H1 (cell line): ENCODE data around the gene MARCHF2. TPM values are rescaled to one million over a fixed set of nuclear protein-coding genes. Genes with fewer than 3 reads are reported as not detected.
A peak's percentile ranks its signal among the peaks of the same experiment; 100 is the strongest.

ENCODE experiments used
- CTCF ChIA-PET: fragments of 300-600 bp; sonication (Branson Sonifier 250); formaldehyde crosslinking; loops from one replicate; lab custom pipeline; 2021; ENCODE audit not compliant: partially characterized antibody; lab: Charles Lee
- POLR2A ChIA-PET: fragments of 300-600 bp; sonication (Branson Sonifier 250); formaldehyde crosslinking; loops from one replicate; lab custom pipeline; 2021; ENCODE audit warnings: inconsistent platforms; ENCODE audit not compliant: partially characterized antibody; lab: Charles Lee
- DNase-seq, 2 experiments: peaks; one replicate each; pipeline versions ENCODE4 v3.0.0 to v3.0.0-alpha.2; 2010 to 2022; ENCODE audit warnings: low spot score in 2 of 2, low read depth in 1 of 2, mixed read lengths in 1 of 2
- FAIRE-seq: peaks from 2 replicates; lab custom pipeline; 2011; peaks lifted over from hg19 to GRCh38; lab: Jason Lieb, UNC
- H2AFZ ChIP-seq: 2 replicates; pipeline ENCODE4 v1.8.1; 2012; ENCODE audit warnings: low read length, inconsistent platforms
- H2AK5ac ChIP-seq: 2 replicates; pipeline ENCODE4 v1.6.1; 2013; ENCODE audit warnings: low read depth, low read length
- H2BK120ac ChIP-seq: replicated peaks from 2 replicates; pipeline ENCODE3; 2013; ENCODE audit warnings: low read depth, low read length, inconsistent platforms
- H2BK12ac ChIP-seq: 2 replicates; pipeline ENCODE4 v1.6.1; 2013; ENCODE audit warnings: low read depth, low read length
- H2BK15ac ChIP-seq: 2 replicates; pipeline ENCODE4 v1.6.1; 2013; ENCODE audit warnings: low read length
- H2BK20ac ChIP-seq: 2 replicates; pipeline ENCODE4 v1.6.1; 2013; ENCODE audit warnings: low read length
- H2BK5ac ChIP-seq: 2 replicates; pipeline ENCODE4 v1.6.1; 2013; ENCODE audit warnings: low read depth, low read length
- H3K14ac ChIP-seq: 2 replicates; pipeline ENCODE4 v1.6.1; 2013; ENCODE audit warnings: inconsistent platforms; ENCODE audit not compliant: insufficient read length
- H3K18ac ChIP-seq: 2 replicates; pipeline ENCODE4 v1.6.1; 2013; ENCODE audit warnings: low read length; ENCODE audit errors: extremely low read depth
- H3K23ac ChIP-seq: 2 replicates; pipeline ENCODE4 v1.6.1; 2013; ENCODE audit warnings: inconsistent platforms; ENCODE audit not compliant: insufficient read length
- H3K23me2 ChIP-seq: 2 replicates; pipeline ENCODE4 v1.6.1; 2013; ENCODE audit warnings: low read depth, low read length
- H3K27ac ChIP-seq: 2 replicates; pipeline ENCODE4 v1.6.1; 2011; ENCODE audit warnings: low read depth, low read length, inconsistent platforms
- H3K27me3 ChIP-seq, 4 experiments: replicated peaks in 1 of 4; 1 replicate in 1 of 4; 2 replicates in 3 of 4; pipeline versions ENCODE4 v1.6.1 to v1.8.1; 2011 to 2013; ENCODE audit warnings: low read length in 3 of 4, mild to moderate bottlenecking in 3 of 4, inconsistent platforms in 2 of 4, mixed read lengths in 2 of 4, moderate library complexity in 1 of 4; ENCODE audit not compliant: control insufficient read depth in 3 of 4, insufficient read depth in 3 of 4; ENCODE audit errors: extremely low read depth in 1 of 4
- H3K36me3 ChIP-seq, 4 experiments: 2 replicates each; pipeline versions ENCODE4 v1.6.1 to v1.8.1; 2011 to 2013; ENCODE audit warnings: mild to moderate bottlenecking in 4 of 4, low read length in 3 of 4, moderate library complexity in 2 of 4, control low read depth in 1 of 4, inconsistent platforms in 1 of 4; ENCODE audit not compliant: insufficient read depth in 4 of 4, control insufficient read depth in 2 of 4
- H3K4ac ChIP-seq: replicated peaks from 2 replicates; pipeline ENCODE3; 2013; ENCODE audit warnings: low read length, low read depth, mixed read lengths, inconsistent platforms; ENCODE audit not compliant: insufficient read length
- H3K4me1 ChIP-seq, 4 experiments: replicated peaks in 1 of 4; 1 replicate in 1 of 4; 2 replicates in 3 of 4; pipeline versions ENCODE4 v1.6.1 to v1.8.1; 2011 to 2013; ENCODE audit warnings: low read length in 3 of 4, inconsistent platforms in 2 of 4, mixed read lengths in 1 of 4; ENCODE audit not compliant: insufficient read depth in 4 of 4, control insufficient read depth in 3 of 4
- H3K4me2 ChIP-seq, 2 experiments: 2 replicates each; pipeline versions ENCODE4 v1.6.1 to v1.8.1; 2011 to 2013; ENCODE audit warnings: low read depth in 2 of 2, low read length in 2 of 2, control low read depth in 1 of 2, inconsistent platforms in 1 of 2, mild to moderate bottlenecking in 1 of 2; ENCODE audit not compliant: insufficient read depth in 1 of 2
- H3K4me3 ChIP-seq, 4 experiments: fragments of 200-600, 300-600 bp in 1 of 4; sonication (generic), shearing (Covaris generic), sonication (Bioruptor Twin) in 1 of 4; 2 replicates each; pipeline versions ENCODE4 v1.5.1 to v1.8.1; 2011 to 2016; ENCODE audit warnings: low read length in 4 of 4, low read depth in 3 of 4, control low read depth in 2 of 4, inconsistent platforms in 2 of 4, mild to moderate bottlenecking in 2 of 4, mixed read lengths in 1 of 4, moderate library complexity in 1 of 4; ENCODE audit not compliant: insufficient read depth in 2 of 4; ENCODE audit errors: extremely low read depth in 1 of 4
- H3K56ac ChIP-seq: replicated peaks from 2 replicates; pipeline ENCODE3; 2013; ENCODE audit warnings: low read depth, mild to moderate bottlenecking, mixed read lengths, low read length, inconsistent platforms; ENCODE audit not compliant: insufficient read length
- H3K79me1 ChIP-seq: 2 replicates; pipeline ENCODE4 v1.6.1; 2013; ENCODE audit warnings: low read depth, low read length, control low read depth
- H3K79me2 ChIP-seq, 2 experiments: 2 replicates each; pipeline versions ENCODE4 v1.6.1 to v1.8.1; 2012 to 2013; ENCODE audit warnings: low read length in 2 of 2, mild to moderate bottlenecking in 2 of 2, inconsistent platforms in 1 of 2; ENCODE audit not compliant: insufficient read depth in 2 of 2, control insufficient read depth in 1 of 2
- H3K9ac ChIP-seq, 4 experiments: replicated peaks in 1 of 4; 1 replicate in 1 of 4; 2 replicates in 3 of 4; pipeline versions ENCODE4 v1.6.1 to v1.8.1; 2011 to 2013; ENCODE audit warnings: low read depth in 3 of 4, low read length in 3 of 4, control low read depth in 2 of 4, mild to moderate bottlenecking in 2 of 4, moderate library complexity in 2 of 4, inconsistent platforms in 1 of 4; ENCODE audit errors: extremely low read depth in 1 of 4
- H3K9me3 ChIP-seq, 2 experiments: 2 replicates each; pipeline versions ENCODE4 v1.6.1 to v1.8.1; 2012 to 2013; ENCODE audit warnings: mild to moderate bottlenecking in 2 of 2, moderate library complexity in 2 of 2, control low read depth in 1 of 2, inconsistent platforms in 1 of 2, low read depth in 1 of 2, low read length in 1 of 2, mixed read lengths in 1 of 2; ENCODE audit not compliant: insufficient read depth in 2 of 2
- H4K20me1 ChIP-seq, 2 experiments: replicated peaks in 1 of 2; 2 replicates each; pipeline versions ENCODE3 to v1.8.1; 2011 to 2013; ENCODE audit warnings: inconsistent platforms in 2 of 2, low read length in 2 of 2, mild to moderate bottlenecking in 1 of 2; ENCODE audit not compliant: insufficient read depth in 2 of 2, control insufficient read depth in 1 of 2
- H4K5ac ChIP-seq: 2 replicates; pipeline ENCODE4 v1.6.1; 2013; ENCODE audit warnings: low read length, low read depth, mixed read lengths, inconsistent platforms; ENCODE audit not compliant: insufficient read length
- H4K8ac ChIP-seq: 2 replicates; pipeline ENCODE4 v1.8.0; 2013; ENCODE audit warnings: mild to moderate bottlenecking, moderate library complexity, low read length, inconsistent platforms; ENCODE audit not compliant: insufficient read depth; ENCODE audit errors: extremely low read depth
- H4K91ac ChIP-seq: replicated peaks from 2 replicates; pipeline ENCODE3; 2013; ENCODE audit warnings: low read length, mixed read lengths, inconsistent platforms; ENCODE audit not compliant: insufficient read length
- BCL11A ChIP-seq, 2 experiments: IDR thresholded peaks; one replicate each; pipeline ENCODE4 v1.6.1; 2011; ENCODE audit warnings: low read depth in 2 of 2, low read length in 2 of 2, mild to moderate bottlenecking in 2 of 2
- JUND ChIP-seq: IDR thresholded peaks from 2 replicates; pipeline ENCODE4 v1.6.1; 2011; ENCODE audit warnings: mild to moderate bottlenecking, improper control_type of control experiment, low read length
- WGBS, 2 experiments: shearing (Covaris generic) in 1 of 2; methylation state at CpG; one replicate each; pipeline versions ENCODE4 v1.1.6 to v1.1.7; 2013 to 2015; ENCODE audit warnings: low lambda C conversion rate in 2 of 2, mixed read lengths in 2 of 2, inconsistent platforms in 1 of 2, low coverage in 1 of 2, missing lambda C conversion rate in 1 of 2; ENCODE audit not compliant: insufficient replicate concordance in 2 of 2, insufficient coverage in 1 of 2, insufficient read length in 1 of 2; ENCODE audit errors: extremely low coverage in 1 of 2, missing lambda C conversion rate in 1 of 2; 5-methylcytosine and 5-hydroxymethylcytosine counted together
- polyA plus RNA-seq, 7 experiments: library from polyadenylated mRNA; depleted of rRNA in 3 of 7; stranded (reverse) in 5 of 7; unstranded in 2 of 7; fragments of >200 nt in 5 of 7; fragments of 200-250 nt in 2 of 7; gene quantifications; 1 replicate in 5 of 7; 2 replicates in 1 of 7; 4 replicates in 1 of 7; pipeline versions ENCODE4 v1.2.1 to v1.2.3, GENCODE V29; 2011 to 2013; ENCODE audit warnings: missing spikeins in 2 of 7, mixed read lengths in 2 of 7
- total RNA-seq: library from RNA; stranded (reverse); fragmentation: NEBNext Ultra II Directional; extraction: Animal tissue kit (Norgen Biotek cat#: 25700); gene quantifications from 2 replicates; pipeline ENCODE4 v1.2.1, GENCODE V29; 2021

MARCHF2 gene
- total and polyA plus RNA-seq, 2 of the 8 experiments (the other 6 are each of a cell fraction or from before 2014, with no cell fraction given) = 18.5 to 46.2 TPM

DNA sequence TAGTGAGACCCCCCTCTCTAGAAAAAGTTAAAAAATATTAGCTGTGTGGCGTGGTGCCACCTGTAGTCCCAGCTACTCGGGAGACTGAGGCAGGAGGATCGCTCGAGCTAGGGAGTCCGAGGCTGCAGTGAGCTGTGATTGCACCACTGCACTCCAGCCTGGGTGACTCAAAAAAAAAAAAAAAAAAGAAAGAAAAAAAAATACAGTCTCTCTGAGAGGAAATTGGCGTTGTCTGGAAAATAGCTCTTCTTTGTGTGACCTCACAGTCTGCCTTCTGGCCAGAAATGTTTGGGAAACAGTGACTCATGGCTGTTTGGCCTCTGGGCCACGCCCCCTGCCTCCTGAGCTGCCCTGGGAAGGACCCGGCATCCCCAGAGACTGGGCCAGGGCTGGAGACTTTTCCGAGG lies 10.7 kb downstream of the MARCHF2 start:
- H3K79me1 ChIP-seq = no peaks in the 10 kb centered on the region
- H2BK15ac ChIP-seq = no peak overlapping the region
- no peaks in the 10 kb centered on the region for H3K36me3 ChIP-seq
- no peak for DNase-seq
- H4K8ac ChIP-seq = no peak overlapping the region
- H4K5ac ChIP-seq = no peak overlapping the region
- no peak for FAIRE-seq
- H3K79me2 ChIP-seq = no peaks in the 10 kb centered on the region
- no peak overlapping the region for H2BK5ac ChIP-seq
- H3K27ac ChIP-seq = no peak overlapping the region
- H3K9me3 ChIP-seq = no peaks in the 10 kb centered on the region
- CTCF ChIA-PET = interaction anchor here (1.1 to 1.7 kb wide), 4 partner anchors 9 to 157 kb away, joined by 3 read pairs; no protein-coding TSS in a partner anchor
- no peak overlapping the region for H3K4me2 ChIP-seq
- no peak overlapping the region for H2BK120ac ChIP-seq
- H3K4me3 ChIP-seq = no peak overlapping the region
- H3K23me2 ChIP-seq = no peaks in the 10 kb centered on the region
- H3K23ac ChIP-seq = no peak overlapping the region
- H4K20me1 ChIP-seq = no peaks in the 10 kb centered on the region
- no peak overlapping the region; a peak in 1 of 7 replicates for H3K9ac ChIP-seq
- H3K4me1 ChIP-seq = no peaks in the 10 kb centered on the region
- H2BK20ac ChIP-seq = no peak overlapping the region
- H3K56ac ChIP-seq = no peak overlapping the region
- H2AK5ac ChIP-seq = no peak overlapping the region
- no peak overlapping the region for H4K91ac ChIP-seq
- H2AFZ ChIP-seq = no peak overlapping the region
- no peaks in the 10 kb centered on the region for H3K27me3 ChIP-seq
- H2BK12ac ChIP-seq = no peak overlapping the region
- H3K18ac ChIP-seq = no peak overlapping the region
- WGBS, 2 experiments = 89% methylated on average over 9 of the region's 9 CpGs; no CpG with 5 or more reads in 1 of the 2 experiments
- TF ChIP-seq JUND = peak; percentile 54; the same call in 1 of the 2 replicates
- TF ChIP-seq BCL11A (IDR thresholded peaks at IDR 0.05; ENCODE audit: low read depth in 2 of 2, low read length in 2 of 2) = no peak
- POLR2A ChIA-PET = interaction anchor here (0.6 to 2.1 kb wide), 5 partner anchors 10 to 26 kb away, joined by 4 to 8 read pairs (median 5); no protein-coding TSS in a partner anchor
- H3K14ac ChIP-seq = no peak overlapping the region
- H3K4ac ChIP-seq = no peak overlapping the region
